ENCODE data around the gene HSD11B1L.

DNA sequence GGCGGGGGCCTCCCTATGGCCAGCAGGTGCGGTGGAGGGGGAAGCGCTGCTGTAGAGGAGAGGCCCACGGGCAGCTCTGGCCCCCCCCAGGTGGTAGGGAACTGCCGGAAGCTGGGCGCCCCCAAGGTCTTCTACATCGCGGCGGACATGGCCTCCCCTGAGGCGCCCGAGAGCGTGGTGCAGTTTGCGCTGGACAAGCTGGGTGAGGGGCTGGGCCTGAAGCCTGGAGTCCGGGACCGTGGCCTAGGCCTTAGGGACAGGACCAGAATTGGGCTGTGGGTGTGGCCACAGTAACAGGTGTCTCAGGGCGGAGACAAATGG, 5.5 kb downstream of the HSD11B1L start:
- TF ChIP-seq, protein P1, sequence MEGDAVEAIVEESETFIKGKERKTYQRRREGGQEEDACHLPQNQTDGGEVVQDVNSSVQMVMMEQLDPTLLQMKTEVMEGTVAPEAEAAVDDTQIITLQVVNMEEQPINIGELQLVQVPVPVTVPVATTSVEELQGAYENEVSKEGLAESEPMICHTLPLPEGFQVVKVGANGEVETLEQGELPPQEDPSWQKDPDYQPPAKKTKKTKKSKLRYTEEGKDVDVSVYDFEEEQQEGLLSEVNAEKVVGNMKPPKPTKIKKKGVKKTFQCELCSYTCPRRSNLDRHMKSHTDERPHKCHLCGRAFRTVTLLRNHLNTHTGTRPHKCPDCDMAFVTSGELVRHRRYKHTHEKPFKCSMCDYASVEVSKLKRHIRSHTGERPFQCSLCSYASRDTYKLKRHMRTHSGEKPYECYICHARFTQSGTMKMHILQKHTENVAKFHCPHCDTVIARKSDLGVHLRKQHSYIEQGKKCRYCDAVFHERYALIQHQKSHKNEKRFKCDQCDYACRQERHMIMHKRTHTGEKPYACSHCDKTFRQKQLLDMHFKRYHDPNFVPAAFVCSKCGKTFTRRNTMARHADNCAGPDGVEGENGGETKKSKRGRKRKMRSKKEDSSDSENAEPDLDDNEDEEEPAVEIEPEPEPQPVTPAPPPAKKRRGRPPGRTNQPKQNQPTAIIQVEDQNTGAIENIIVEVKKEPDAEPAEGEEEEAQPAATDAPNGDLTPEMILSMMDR (IDR thresholded peaks at IDR 0.05), result no peak
- TF ChIP-seq POLR2A (IDR thresholded peaks at IDR 0.05), result no peak

Data from esophagus squamous epithelium (tissue), 4 donors.